ENCODE results near the gene LETMD1. TPM values are rescaled to one million over a fixed set of nuclear protein-coding genes. Genes with fewer than 3 reads are reported as not detected.

Gene LETMD1, protein sequence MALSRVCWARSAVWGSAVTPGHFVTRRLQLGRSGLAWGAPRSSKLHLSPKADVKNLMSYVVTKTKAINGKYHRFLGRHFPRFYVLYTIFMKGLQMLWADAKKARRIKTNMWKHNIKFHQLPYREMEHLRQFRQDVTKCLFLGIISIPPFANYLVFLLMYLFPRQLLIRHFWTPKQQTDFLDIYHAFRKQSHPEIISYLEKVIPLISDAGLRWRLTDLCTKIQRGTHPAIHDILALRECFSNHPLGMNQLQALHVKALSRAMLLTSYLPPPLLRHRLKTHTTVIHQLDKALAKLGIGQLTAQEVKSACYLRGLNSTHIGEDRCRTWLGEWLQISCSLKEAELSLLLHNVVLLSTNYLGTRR
- total RNA-seq (2021; fragmentation: NEBNext Ultra II Directional; extraction: Animal tissue kit (Norgen Biotek cat#: 25700)) (31.9 and 39.4 TPM in 2 replicates), polyA plus RNA-seq (2011; rRNA removed) (52.0 and 65.3 TPM in 2 replicates), polyA minus RNA-seq (2011; rRNA and poly(A)+ RNA removed) (79.6 and 89.9 TPM in 2 replicates)
- 70.9 TPM for polyA plus RNA-seq (2011; cell fraction: cytosol; rRNA removed)
- polyA plus RNA-seq (2011; cell fraction: nucleus; rRNA removed): 74.8 TPM
- polyA plus RNA-seq (2012, experiment 1 of 2): 54.7 to 66.8 TPM (median 60.2 TPM) in 4 replicates
- 40.4 TPM for polyA plus RNA-seq (2012, experiment 2 of 2)
- polyA plus RNA-seq (2013, experiment 1 of 2): 39.1 TPM
- 38.6 TPM for polyA plus RNA-seq (2013, experiment 2 of 2)
- polyA minus RNA-seq (2011; cell fraction: cytosol; rRNA and poly(A)+ RNA removed): 29.4 TPM
- polyA minus RNA-seq (2011; cell fraction: nucleus; rRNA and poly(A)+ RNA removed): 37.1 TPM
- long read RNA-seq, experiment 1, transcript LETMD1-238 (1 exons, 2,948 nt): major isoform, 6 of 19 reads
- long read RNA-seq, experiment 1, partial matches to known transcripts: 1 of 19 reads
- long read RNA-seq, experiment 1, other reads (novel, unspliced or antisense): 6 of 19 reads
- long read RNA-seq, experiment 2, transcript LETMD1-220 (4 exons, 563 nt): major isoform, 12 of 42 reads
- long read RNA-seq, experiment 2, partial matches to known transcripts: 3 of 42 reads
- long read RNA-seq, experiment 2, other reads (novel, unspliced or antisense): 16 of 42 reads

DNA sequence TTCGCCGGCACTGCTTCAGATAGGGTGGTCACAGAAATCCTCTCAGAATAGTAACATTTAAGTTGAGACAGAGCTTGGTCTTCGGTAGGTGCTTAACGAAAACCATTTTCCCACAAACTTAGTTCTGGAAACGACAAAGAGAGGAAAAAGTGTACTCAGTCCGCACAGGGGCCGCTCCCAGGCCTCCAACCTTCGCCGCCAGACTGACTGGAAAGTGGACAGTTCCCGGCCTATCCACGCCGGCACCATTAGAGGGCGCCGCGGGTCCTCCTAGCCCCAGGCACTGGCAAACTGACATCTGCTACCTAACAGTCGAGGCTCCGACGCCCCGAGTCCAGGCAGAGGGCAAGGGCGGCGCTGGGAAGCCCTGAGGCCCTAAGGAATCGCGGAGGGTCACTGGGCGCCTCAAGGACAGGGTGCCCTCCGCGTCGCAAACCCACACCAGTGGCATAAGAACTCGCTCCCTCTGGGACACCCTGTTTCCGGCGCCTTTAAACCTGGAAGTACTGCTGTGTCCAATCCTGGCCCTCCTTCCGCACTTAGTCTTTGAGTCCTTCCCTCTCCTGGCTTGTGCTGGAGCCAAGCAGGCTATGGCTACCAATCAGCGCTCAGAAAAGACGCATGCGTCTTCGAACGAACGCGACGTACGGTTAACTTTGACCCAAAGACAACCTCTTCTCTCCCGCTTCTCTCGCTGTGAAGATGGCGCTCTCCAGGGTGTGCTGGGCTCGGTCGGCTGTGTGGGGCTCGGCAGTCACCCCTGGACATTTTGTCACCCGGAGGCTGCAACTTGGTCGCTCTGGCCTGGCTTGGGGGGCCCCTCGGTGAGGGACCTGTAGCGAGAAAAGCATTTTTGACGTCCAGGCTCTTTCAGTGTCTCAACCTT is at the start of gene LETMD1:
TSS of gene LETMD1 (plus strand) at position 673 of the 886 bp plus-strand sequence. CDS start at position 703, 30 bp downstream.
- peak within 1 kb of the TSS; percentile 46; the same call in 1 of the 2 replicates for H2BK15ac ChIP-seq (ENCODE audit: low read length)
- peaks cover 0 to 4% (median 1%) of the 10 kb centered on the region in 4 experiments; a peak in 3 of 7 replicates for H3K4me1 ChIP-seq (replicated peaks in 1 of 4; ENCODE audit: control insufficient read depth in 3 of 4, insufficient read depth in 4 of 4, low read length in 3 of 4)
- 0 out of 2 replicates have a peak within 1 kb of the TSS, but pooled peaks have one; percentile 39 for H2BK12ac ChIP-seq (ENCODE audit: low read depth, low read length)
- H3K18ac ChIP-seq (ENCODE audit: extremely low read depth, low read length): peak within 1 kb of the TSS; percentile 95
- peak within 1 kb of the TSS; percentile 59 for H4K91ac ChIP-seq (replicated peaks; ENCODE audit: insufficient read length, low read length)
- peaks cover 7% of the 10 kb centered on the region for H3K23me2 ChIP-seq (ENCODE audit: low read depth, low read length)
- 6% methylated on average over 51 of the region's 51 CpGs; no CpG with 5 or more reads in 1 of the 2 experiments for WGBS, 2 experiments (ENCODE audit: extremely low coverage in 1 of 2, insufficient coverage in 1 of 2, insufficient read length in 1 of 2, insufficient replicate concordance in 2 of 2, low coverage in 1 of 2, low lambda C conversion rate in 2 of 2, missing lambda C conversion rate in 1 of 2)
- no peak within 1 kb of the TSS for H2BK20ac ChIP-seq (ENCODE audit: low read length)
- H3K9me3 ChIP-seq (ENCODE audit: insufficient read depth in 2 of 2, low read depth in 1 of 2, low read length in 1 of 2): no peaks in the 10 kb centered on the region
- H3K79me2 ChIP-seq (ENCODE audit: control insufficient read depth in 1 of 2, insufficient read depth in 2 of 2, low read length in 2 of 2): peaks cover 0 to 15% of the 10 kb centered on the region in 2 experiments; a peak in 1 of 4 replicates
- peak within 1 kb of the TSS; percentile 81 to 96 for H3K4me2 ChIP-seq (ENCODE audit: insufficient read depth in 1 of 2, low read depth in 2 of 2, low read length in 2 of 2)
- H4K8ac ChIP-seq (ENCODE audit: extremely low read depth, insufficient read depth, low read length): peak within 1 kb of the TSS; percentile 26; the same call in 1 of the 2 replicates
- H3K9ac ChIP-seq (replicated peaks in 1 of 4; ENCODE audit: extremely low read depth in 1 of 4, low read depth in 3 of 4, low read length in 3 of 4): peak within 1 kb of the TSS; percentile 48 to 73 (median 60)
- POLR2A ChIA-PET (ENCODE audit: partially characterized antibody): interaction anchor here (0.7 to 2.4 kb wide), 6 partner anchors 9 to 190 kb away, joined by 3 to 10 read pairs (median 3); partner anchors contain the start of genes CSRNP2, DAZAP2 and SLC11A2
- H2AK5ac ChIP-seq (ENCODE audit: low read depth, low read length): no peak within 1 kb of the TSS
- H2BK5ac ChIP-seq (ENCODE audit: low read depth, low read length): peak within 1 kb of the TSS; percentile 95
- H3K36me3 ChIP-seq (ENCODE audit: control insufficient read depth in 2 of 4, insufficient read depth in 4 of 4, low read length in 3 of 4): peaks cover 2 to 6% (median 5%) of the 10 kb centered on the region in 4 experiments; a peak in 4 of 8 replicates
- no peak within 1 kb of the TSS for H2BK120ac ChIP-seq (replicated peaks; ENCODE audit: low read depth, low read length)
- H4K5ac ChIP-seq (ENCODE audit: insufficient read length, low read depth, low read length): peak within 1 kb of the TSS; percentile 80
- H3K27me3 ChIP-seq (replicated peaks in 1 of 4; ENCODE audit: control insufficient read depth in 3 of 4, extremely low read depth in 1 of 4, insufficient read depth in 3 of 4, low read length in 3 of 4): no peaks in the 10 kb centered on the region
- peak within 1 kb of the TSS; percentile 63 for H3K56ac ChIP-seq (replicated peaks; ENCODE audit: insufficient read length, low read depth, low read length)
- H3K14ac ChIP-seq (ENCODE audit: insufficient read length): no peak within 1 kb of the TSS
- peak; percentile 82 to 96 for DNase-seq (ENCODE audit: low read depth in 1 of 2, low spot score in 2 of 2)
- H3K4me3 ChIP-seq (ENCODE audit: extremely low read depth in 1 of 4, insufficient read depth in 2 of 4, low read depth in 3 of 4, low read length in 4 of 4): peak within 1 kb of the TSS; percentile 53 to 81 (median 78)
- FAIRE-seq: no peak
- CTCF ChIA-PET (ENCODE audit: partially characterized antibody): interaction anchor here (0.6 to 1.9 kb wide), 20 partner anchors 8 to 314 kb away, joined by 3 to 7 read pairs (median 3); no protein-coding TSS in a partner anchor
- H3K79me1 ChIP-seq (ENCODE audit: low read depth, low read length): peaks cover 2% of the 10 kb centered on the region; the same call in 1 of the 2 replicates
- peak within 1 kb of the TSS; percentile 51; the same call in 1 of the 2 replicates for H3K27ac ChIP-seq (ENCODE audit: low read depth, low read length)
- no peak within 1 kb of the TSS for H3K4ac ChIP-seq (replicated peaks; ENCODE audit: insufficient read length, low read depth, low read length)
- H3K23ac ChIP-seq (ENCODE audit: insufficient read length): no peak within 1 kb of the TSS
- H2AFZ ChIP-seq (ENCODE audit: low read length): peak within 1 kb of the TSS; percentile 67
- peaks cover 0 to 3% of the 10 kb centered on the region in 2 experiments for H4K20me1 ChIP-seq (replicated peaks in 1 of 2; ENCODE audit: control insufficient read depth in 1 of 2, insufficient read depth in 2 of 2, low read length in 2 of 2)
- TF ChIP-seq KDM4A (IDR thresholded peaks at IDR 0.05; ENCODE audit: low read depth, low read length, severe bottlenecking) (peak; percentile 68), RFX5 (IDR thresholded peaks at IDR 0.05; ENCODE audit: borderline replicate concordance, low read depth, low read length) (no peak), TAF7 (optimal IDR thresholded peaks at IDR 0.05; ENCODE audit: borderline replicate concordance, low read depth, low read length) (peak; percentile 58), POLR2A (IDR thresholded peaks at IDR 0.05; ENCODE audit: control extremely low read depth in 1 of 2, low read depth in 2 of 2, low read length in 2 of 2) (peak; percentile 38 to 78)
- TF ChIP-seq, protein P1, sequence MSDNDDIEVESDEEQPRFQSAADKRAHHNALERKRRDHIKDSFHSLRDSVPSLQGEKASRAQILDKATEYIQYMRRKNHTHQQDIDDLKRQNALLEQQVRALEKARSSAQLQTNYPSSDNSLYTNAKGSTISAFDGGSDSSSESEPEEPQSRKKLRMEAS (IDR thresholded peaks at IDR 0.05): peak; percentile 79
